Mesenchymal stem cell (in vitro differentiated cells and primary cell): ENCODE data around the gene SBSN.

Source experiments
- DNase-seq: peaks from one replicate; pipeline ENCODE4 v3.0.0-alpha.2; 2013
- H2AFZ ChIP-seq: one replicate; pipeline ENCODE4 v1.6.1; 2013; ENCODE audit warnings: low read depth, mild to moderate bottlenecking, control low read depth, inconsistent platforms, low read length, moderate library complexity
- H2AK5ac ChIP-seq: 2 replicates; pipeline ENCODE4 v1.6.1; 2013; ENCODE audit warnings: low read length, moderate library complexity, mild to moderate bottlenecking, inconsistent platforms; ENCODE audit not compliant: severe bottlenecking
- H2BK120ac ChIP-seq: one replicate; pipeline ENCODE4 v1.6.1; 2013; ENCODE audit warnings: low read depth, mild to moderate bottlenecking, inconsistent platforms, low read length, moderate library complexity
- H2BK12ac ChIP-seq, 2 experiments: one replicate each; pipeline ENCODE4 v1.6.1; 2013; ENCODE audit warnings: inconsistent platforms in 2 of 2, low read length in 2 of 2, mild to moderate bottlenecking in 2 of 2, moderate library complexity in 2 of 2, control low read depth in 1 of 2
- H2BK15ac ChIP-seq: one replicate; pipeline ENCODE4 v1.6.1; 2013; ENCODE audit warnings: mild to moderate bottlenecking, low read depth, inconsistent platforms; ENCODE audit not compliant: poor library complexity, severe bottlenecking
- H2BK5ac ChIP-seq: 2 replicates; pipeline ENCODE4 v1.6.1; 2013; ENCODE audit warnings: low read depth, mild to moderate bottlenecking, low read length, control low read depth, inconsistent platforms; ENCODE audit not compliant: poor library complexity, severe bottlenecking
- H3K14ac ChIP-seq, 2 experiments: one replicate each; pipeline ENCODE4 v1.6.1; 2013; ENCODE audit warnings: inconsistent platforms in 2 of 2, low read length in 2 of 2, control low read depth in 1 of 2, mild to moderate bottlenecking in 1 of 2, moderate library complexity in 1 of 2
- H3K18ac ChIP-seq, 2 experiments: one replicate each; pipeline ENCODE4 v1.6.1; 2013; ENCODE audit warnings: inconsistent platforms in 2 of 2, low read length in 2 of 2, control low read depth in 1 of 2, low read depth in 1 of 2, mild to moderate bottlenecking in 1 of 2
- H3K23ac ChIP-seq, 2 experiments: one replicate each; pipeline ENCODE4 v1.6.1; 2013; ENCODE audit warnings: inconsistent platforms in 2 of 2, low read length in 2 of 2, mild to moderate bottlenecking in 2 of 2, moderate library complexity in 2 of 2, control low read depth in 1 of 2
- H3K27ac ChIP-seq: 2 replicates; pipeline ENCODE4 v1.5.1; 2013; ENCODE audit warnings: mild to moderate bottlenecking, moderate library complexity, low read length, control low read depth, inconsistent platforms; ENCODE audit not compliant: poor library complexity, severe bottlenecking
- H3K27me3 ChIP-seq, 2 experiments: 2 replicates each; pipeline versions ENCODE4 v1.6.1 to v1.7.0; 2013; ENCODE audit warnings: low read length in 2 of 2, mild to moderate bottlenecking in 2 of 2, moderate library complexity in 2 of 2, control low read depth in 1 of 2, inconsistent platforms in 1 of 2; ENCODE audit not compliant: control insufficient read depth in 1 of 2, insufficient read depth in 1 of 2
- H3K36me3 ChIP-seq, 2 experiments: 2 replicates each; pipeline versions ENCODE4 v1.6.1 to v1.7.0; 2013; ENCODE audit warnings: low read length in 2 of 2, control low read depth in 1 of 2, inconsistent platforms in 1 of 2, low read depth in 1 of 2, mild to moderate bottlenecking in 1 of 2; ENCODE audit not compliant: insufficient read depth in 2 of 2, control insufficient read depth in 1 of 2
- H3K4ac ChIP-seq, 2 experiments: one replicate each; pipeline ENCODE4 v1.6.1; 2013; ENCODE audit warnings: inconsistent platforms in 2 of 2, low read length in 2 of 2, mild to moderate bottlenecking in 2 of 2, moderate library complexity in 2 of 2, control low read depth in 1 of 2, low read depth in 1 of 2
- H3K4me1 ChIP-seq: 2 replicates; pipeline ENCODE4 v1.6.1; 2013; ENCODE audit warnings: low read depth, low read length, control low read depth; ENCODE audit not compliant: control insufficient read depth, insufficient read depth
- H3K4me2 ChIP-seq: 2 replicates; pipeline ENCODE4 v1.6.1; 2013; ENCODE audit warnings: low read length, mild to moderate bottlenecking, inconsistent platforms; ENCODE audit not compliant: poor library complexity, severe bottlenecking
- H3K4me3 ChIP-seq, 2 experiments: 2 replicates each; pipeline versions ENCODE4 v1.5.1 to v1.7.0; 2013; ENCODE audit warnings: low read length in 2 of 2, mild to moderate bottlenecking in 2 of 2, control low read depth in 1 of 2, low read depth in 1 of 2; ENCODE audit not compliant: insufficient read depth in 1 of 2
- H3K79me1 ChIP-seq: replicated peaks from 2 replicates; pipeline ENCODE4 v1.6.1; 2013; ENCODE audit warnings: mild to moderate bottlenecking, control low read depth, low read length, inconsistent platforms; ENCODE audit not compliant: poor library complexity, severe bottlenecking
- H3K9ac ChIP-seq: 2 replicates; pipeline ENCODE4 v1.7.0; 2013; ENCODE audit warnings: mild to moderate bottlenecking, low read length, moderate library complexity
- H3K9me3 ChIP-seq: 2 replicates; pipeline ENCODE4 v1.7.0; 2013; ENCODE audit warnings: mild to moderate bottlenecking, low read length; ENCODE audit not compliant: control insufficient read depth
- H4K8ac ChIP-seq: one replicate; pipeline ENCODE4 v1.6.1; 2013; ENCODE audit warnings: inconsistent platforms, mild to moderate bottlenecking, low read length, moderate library complexity
- H4K91ac ChIP-seq: one replicate; pipeline ENCODE4 v1.6.1; 2013; ENCODE audit warnings: mild to moderate bottlenecking, low read length, inconsistent platforms
- WGBS: methylation state at CpG from one replicate; pipeline ENCODE4 v1.1.7; 2013; ENCODE audit warnings: mixed read lengths; 5-methylcytosine and 5-hydroxymethylcytosine counted together

The SBSN gene

DNA sequence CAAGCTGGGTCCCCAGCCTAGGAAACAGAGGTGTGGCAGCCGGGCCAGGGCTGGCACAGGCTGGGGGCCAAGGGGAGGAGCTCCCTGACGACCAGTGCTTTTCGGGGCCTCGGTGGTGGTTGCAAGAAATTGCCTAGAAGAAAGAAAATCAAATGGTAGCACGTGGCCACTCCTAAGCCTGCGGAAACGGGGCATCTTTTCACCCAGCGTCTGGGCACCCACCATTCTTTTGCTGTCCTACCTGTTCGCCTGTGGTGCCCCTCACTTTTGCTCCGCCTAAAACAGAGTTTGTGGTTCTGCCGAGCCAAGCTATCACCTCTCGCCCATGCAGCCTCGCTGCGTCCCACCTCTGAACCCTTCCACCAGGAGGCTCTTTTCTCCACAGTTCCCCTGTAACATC is 30.7 kb downstream of the SBSN start:
- Histone ChIP-seq H3K14ac (no peak overlapping the region), H2BK5ac (no peak overlapping the region)
- WGBS = 87% methylated on average over 14 of the region's 14 CpGs

GRCh38 chr19:35495107-35496064 is 32.7 kb downstream of the SBSN start:
- Histone ChIP-seq H3K4me2 (peak overlapping the region; percentile 39), H3K9ac (peak overlapping the region; percentile 36), H4K8ac (no peak overlapping the region), H2BK12ac (no peak overlapping the region), H3K23ac (no peak overlapping the region), H4K91ac (no peak overlapping the region), H3K27me3 (peaks cover 21 to 54% of the 10 kb centered on the region in 2 experiments), H2BK5ac (no peak overlapping the region), H3K14ac (peak overlapping the region in 1 of 2 experiments; percentile 15), H3K4ac (no peak overlapping the region), H3K36me3 (no peaks in the 10 kb centered on the region), H3K4me3 (peak overlapping the region in 1 of 2 experiments; percentile 56), H2BK15ac (no peak overlapping the region), H3K79me1 (no peaks in the 10 kb centered on the region), H2AFZ (no peak overlapping the region), H3K27ac (no peak overlapping the region), H2BK120ac (no peak overlapping the region), H2AK5ac (no peak overlapping the region), H3K18ac (peak overlapping the region in 1 of 2 experiments; percentile 66), H3K9me3 (no peaks in the 10 kb centered on the region), H3K4me1 (peaks cover 5% of the 10 kb centered on the region)
- peak; percentile 63 for DNase-seq
- WGBS = 33% methylated on average over 29 of the region's 30 CpGs

More for the DNA sequence above, 30.7 kb downstream of the SBSN start:
- peaks cover 9 to 33% of the 10 kb centered on the region in 2 experiments for H3K27me3 ChIP-seq
- H2BK15ac ChIP-seq = no peak overlapping the region
- H3K23ac ChIP-seq = no peak overlapping the region
- H2BK12ac ChIP-seq = no peak overlapping the region
- H3K9ac ChIP-seq = no peak overlapping the region
- no peak overlapping the region for H4K91ac ChIP-seq
- no peak overlapping the region for H2BK120ac ChIP-seq
- H3K4me1 ChIP-seq = peaks cover 5% of the 10 kb centered on the region
- no peak overlapping the region for H2AFZ ChIP-seq
- no peak overlapping the region for H3K4me3 ChIP-seq
- H4K8ac ChIP-seq = no peak overlapping the region
- no peak overlapping the region for H3K27ac ChIP-seq
- no peak overlapping the region for H3K18ac ChIP-seq
- H3K9me3 ChIP-seq = no peaks in the 10 kb centered on the region
- no peaks in the 10 kb centered on the region for H3K79me1 ChIP-seq
- no peaks in the 10 kb centered on the region for H3K36me3 ChIP-seq
- no peak overlapping the region for H2AK5ac ChIP-seq
- DNase-seq = no peak
- no peak overlapping the region for H3K4me2 ChIP-seq
- no peak overlapping the region for H3K4ac ChIP-seq

- H3K9me3 ChIP-seq = no peaks in the 10 kb centered on the region
- no peak overlapping the region for H3K18ac ChIP-seq
- no peaks in the 10 kb centered on the region for H3K79me1 ChIP-seq
- H2AK5ac ChIP-seq = no peak overlapping the region
- no peak overlapping the region for H3K23ac ChIP-seq
- H4K8ac ChIP-seq = no peak overlapping the region
- H3K4me2 ChIP-seq = no peak overlapping the region
- no peak overlapping the region for H4K91ac ChIP-seq
- H2BK15ac ChIP-seq = no peak overlapping the region
- peak overlapping the region in 1 of 2 experiments; percentile 11 for H2BK12ac ChIP-seq
- H3K4me3 ChIP-seq = no peak overlapping the region
- no peak overlapping the region for H3K14ac ChIP-seq
- H3K4me1 ChIP-seq = peaks cover 5% of the 10 kb centered on the region
- H3K36me3 ChIP-seq = no peaks in the 10 kb centered on the region
- no peak for DNase-seq
- WGBS = 88% methylated on average over 8 of the region's 9 CpGs
- no peak overlapping the region for H3K9ac ChIP-seq
- no peak overlapping the region for H2BK5ac ChIP-seq
- H3K4ac ChIP-seq = no peak overlapping the region
- H2BK120ac ChIP-seq = no peak overlapping the region
- H3K27me3 ChIP-seq = peaks cover 29 to 63% of the 10 kb centered on the region in 2 experiments
- no peak overlapping the region for H2AFZ ChIP-seq
- no peak overlapping the region for H3K27ac ChIP-seq
Observed at GRCh38 chr19:35493971-35494370, 34.1 kb downstream of the SBSN start.

GRCh38 chr19:35491836-35492360 is 36.2 kb downstream of the SBSN start:
- Histone ChIP-seq H4K91ac (no peak overlapping the region), H2BK5ac (no peak overlapping the region), H3K14ac (no peak overlapping the region), H3K23ac (no peak overlapping the region), H3K79me1 (no peaks in the 10 kb centered on the region), H3K4me1 (peaks cover 5% of the 10 kb centered on the region), H3K18ac (no peak overlapping the region), H3K27ac (no peak overlapping the region), H3K4ac (no peak overlapping the region), H4K8ac (no peak overlapping the region), H3K4me2 (no peak overlapping the region), H2BK120ac (no peak overlapping the region), H3K9ac (no peak overlapping the region), H3K27me3 (peaks cover 29 to 84% of the 10 kb centered on the region in 2 experiments), H2AFZ (no peak overlapping the region), H3K36me3 (no peaks in the 10 kb centered on the region), H2AK5ac (no peak overlapping the region), H3K4me3 (peak overlapping the region in 1 of 2 experiments; percentile 7), H2BK15ac (no peak overlapping the region), H3K9me3 (no peaks in the 10 kb centered on the region), H2BK12ac (no peak overlapping the region)
- WGBS = 90% methylated on average over 9 of the region's 9 CpGs
- no peak for DNase-seq
